Stimulated activated CD8-positive, alpha-beta memory T cell treated with anti-CD3 and anti-CD28 coated beads, Interleukin-7, amount 100 ng/mL, for 4 hours (primary cell): ENCODE measurements around the gene UIMC1.
A peak's percentile ranks its signal among the peaks of the same experiment; 100 is the strongest.
"Not testable (repeated sequence)": the region's sequence is repeated elsewhere in the genome, so short reads cannot be mapped to it uniquely, and the experiment has no call there.

Experiments
- DNase-seq, 2 donors: peaks; one replicate each; pipeline ENCODE4 v3.0.0-alpha.2; 2020; ENCODE audit warnings: low read depth in 2 of 2

The UIMC1 gene

DNA sequence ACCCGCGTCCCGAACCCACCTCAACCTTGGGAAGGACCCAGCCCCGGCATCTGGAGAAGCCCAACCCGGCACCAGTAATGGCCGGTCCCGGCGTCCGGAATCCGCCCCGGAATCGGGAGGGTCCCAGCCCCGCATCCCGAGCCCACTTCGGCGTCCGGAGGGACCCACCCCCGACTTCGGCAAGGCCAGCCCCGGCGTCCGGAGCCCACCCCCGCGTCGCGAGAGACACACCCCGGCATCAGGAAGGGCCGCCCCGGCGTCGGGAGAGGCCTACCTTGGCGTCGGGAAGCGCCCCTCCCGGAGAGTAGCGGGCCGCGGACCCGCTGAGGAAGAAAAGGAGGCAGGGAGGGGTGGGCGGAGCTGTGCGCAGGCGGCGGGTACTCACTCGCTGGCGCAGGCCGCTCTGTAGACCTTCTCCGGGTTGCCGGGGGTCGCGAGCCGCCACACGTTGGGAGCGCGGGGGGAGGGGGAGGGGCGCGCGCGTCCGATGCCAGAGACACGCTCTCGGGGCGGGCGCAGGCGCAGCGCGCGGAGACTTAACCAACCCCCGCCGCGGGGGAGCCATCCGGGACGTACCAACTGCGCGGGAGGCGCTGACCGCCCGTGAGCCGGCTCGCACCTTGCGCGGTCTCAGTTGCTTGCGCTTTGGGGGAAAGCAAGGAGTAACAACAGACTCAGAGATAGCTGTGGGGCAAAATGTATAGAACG, at the start of gene UIMC1:
UIMC1 (minus strand) TSS at position 515 of the 708 bp plus-strand sequence. CDS start 24,164 bp downstream, outside the sequence.
- peak; percentile 82 to 89 for DNase-seq

DNA sequence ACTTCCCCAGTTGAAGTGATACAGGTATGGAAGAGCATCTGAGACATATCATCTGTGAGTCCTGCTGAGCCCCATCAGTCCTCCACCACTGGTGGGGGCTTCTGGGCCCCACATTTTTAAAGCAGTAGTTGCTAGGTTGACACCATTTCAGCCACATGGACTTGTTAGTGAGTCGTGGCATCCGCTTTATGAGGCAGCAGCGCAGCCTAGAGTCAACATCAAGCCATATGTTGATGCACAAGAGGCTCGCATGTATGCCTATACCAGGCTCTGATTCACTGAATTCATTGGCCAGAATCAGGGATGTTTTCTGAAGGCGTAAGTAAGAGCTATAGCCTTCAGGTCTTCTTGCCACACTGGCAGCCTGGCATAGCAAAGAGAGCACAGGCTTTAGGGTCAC, 42.7 kb upstream of the UIMC1 start:
- no peak for DNase-seq

DNA sequence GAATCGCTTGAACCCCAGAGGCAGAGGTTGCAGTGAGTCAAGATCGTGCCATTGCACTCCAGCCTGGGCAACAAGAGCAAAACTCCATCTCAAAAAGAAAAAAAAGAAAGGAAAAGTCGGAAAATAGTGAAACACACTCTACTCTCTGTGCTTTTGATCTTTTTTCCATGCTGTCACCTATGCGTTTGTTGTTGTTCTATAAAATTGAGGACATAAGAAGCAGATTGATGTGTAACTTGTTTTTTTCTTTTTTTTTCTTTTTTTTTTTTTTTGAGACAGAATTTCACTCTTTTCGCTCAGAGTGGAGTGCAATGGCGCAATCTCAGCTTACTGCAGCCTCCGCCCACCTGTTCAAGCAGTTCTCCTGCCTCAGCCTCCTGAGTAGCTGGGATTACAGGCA, 42.0 kb upstream of the UIMC1 start:
- not testable (repeated sequence) for DNase-seq

DNA sequence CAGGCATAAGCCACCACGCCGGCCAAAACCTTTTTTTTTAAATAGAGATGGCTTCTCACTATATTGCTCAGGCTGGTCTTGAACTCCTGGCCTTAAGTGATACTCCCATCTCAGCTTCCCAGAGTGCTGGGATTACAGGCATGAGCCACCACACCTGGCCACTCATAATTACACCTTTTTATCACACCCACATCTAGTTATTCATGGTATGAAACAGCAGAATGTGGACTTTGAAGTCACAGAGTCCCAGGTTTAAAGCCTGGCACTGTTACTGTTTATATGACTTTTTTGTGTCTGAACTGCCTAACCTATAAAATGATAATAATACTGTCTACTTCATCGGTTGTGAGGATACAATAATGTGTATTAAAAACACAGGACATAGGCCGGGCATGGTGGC, 39.1 kb upstream of the UIMC1 start:
- DNase-seq, result no peak

DNA sequence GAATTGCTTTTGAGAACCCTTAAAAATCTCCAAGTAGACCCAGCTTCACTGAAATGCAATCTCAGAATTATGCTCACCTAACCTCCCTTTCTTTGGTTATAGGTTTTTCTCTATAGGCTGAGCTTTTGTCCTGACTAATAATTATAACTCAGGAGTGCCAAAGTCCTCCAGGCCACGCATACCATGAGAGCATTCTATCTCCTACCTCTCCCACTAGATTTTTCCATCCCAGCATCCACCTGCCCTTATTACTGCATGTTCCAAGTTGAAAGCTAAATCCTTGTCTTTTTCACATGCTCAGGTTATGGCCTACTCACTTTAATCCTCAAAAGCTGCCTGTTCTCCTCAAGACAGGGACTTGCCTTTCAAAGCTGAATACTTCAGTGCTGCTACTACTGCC, 38.1 kb upstream of the UIMC1 start:
- no peak for DNase-seq

DNA sequence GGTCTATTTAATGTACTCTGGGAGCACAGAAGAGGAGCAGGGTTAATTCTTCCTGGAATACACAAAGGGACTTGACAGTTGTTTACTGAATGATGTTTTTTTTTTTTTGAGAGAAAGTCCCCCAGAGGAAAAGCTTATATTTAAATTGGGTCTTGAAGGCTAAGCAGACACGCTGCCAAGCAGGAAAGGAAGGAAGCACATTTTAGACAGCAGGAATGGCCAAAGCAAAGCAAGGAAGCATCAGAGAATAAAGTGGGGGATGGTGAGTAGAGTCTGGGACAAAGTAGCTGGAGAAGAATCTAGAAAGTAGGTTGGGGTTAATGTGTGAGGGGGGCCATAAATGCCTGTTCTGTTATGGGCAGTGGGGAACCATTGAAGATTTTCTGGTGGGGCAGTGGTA, 37.4 kb upstream of the UIMC1 start:
- no peak for DNase-seq

DNA sequence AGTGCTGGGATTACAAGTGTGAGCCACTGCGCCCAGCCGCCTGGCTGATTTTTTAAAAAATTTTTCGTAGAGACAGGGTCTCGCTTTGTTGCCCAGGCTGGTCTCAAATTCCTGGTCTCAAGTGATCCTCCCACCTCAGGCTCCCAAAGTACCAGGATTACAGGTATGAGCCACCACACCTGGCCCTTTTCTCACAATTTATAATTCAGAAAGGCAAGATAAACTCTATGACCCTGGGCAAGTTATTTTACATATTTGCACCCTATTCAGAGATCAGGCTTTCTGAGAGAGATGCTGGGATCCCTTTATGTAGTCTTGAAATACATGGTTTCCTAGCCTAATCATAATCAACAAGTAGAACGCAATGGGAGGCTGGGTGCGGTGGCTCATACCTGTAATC, 36.5 kb upstream of the UIMC1 start:
- no peak for DNase-seq

DNA sequence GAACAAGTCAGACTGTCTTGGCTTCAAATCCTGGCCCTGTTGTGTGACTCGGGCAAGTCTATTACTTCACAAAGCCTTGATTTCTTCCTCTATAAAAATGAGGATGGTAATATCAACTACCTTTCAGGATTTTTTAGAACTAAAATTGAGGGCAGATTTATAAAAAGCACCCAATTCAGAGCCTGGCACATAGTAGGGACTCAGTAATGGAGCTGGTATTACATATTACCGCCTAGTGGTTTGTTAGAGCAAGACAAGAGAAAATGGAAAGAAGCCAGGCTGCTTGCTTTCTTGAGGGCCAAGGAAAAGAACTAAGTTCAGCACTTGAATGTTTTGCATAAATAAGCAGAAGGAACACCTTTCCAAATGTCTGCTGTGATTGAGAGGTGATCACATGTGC, 35.4 kb upstream of the UIMC1 start:
- no peak for DNase-seq

DNA sequence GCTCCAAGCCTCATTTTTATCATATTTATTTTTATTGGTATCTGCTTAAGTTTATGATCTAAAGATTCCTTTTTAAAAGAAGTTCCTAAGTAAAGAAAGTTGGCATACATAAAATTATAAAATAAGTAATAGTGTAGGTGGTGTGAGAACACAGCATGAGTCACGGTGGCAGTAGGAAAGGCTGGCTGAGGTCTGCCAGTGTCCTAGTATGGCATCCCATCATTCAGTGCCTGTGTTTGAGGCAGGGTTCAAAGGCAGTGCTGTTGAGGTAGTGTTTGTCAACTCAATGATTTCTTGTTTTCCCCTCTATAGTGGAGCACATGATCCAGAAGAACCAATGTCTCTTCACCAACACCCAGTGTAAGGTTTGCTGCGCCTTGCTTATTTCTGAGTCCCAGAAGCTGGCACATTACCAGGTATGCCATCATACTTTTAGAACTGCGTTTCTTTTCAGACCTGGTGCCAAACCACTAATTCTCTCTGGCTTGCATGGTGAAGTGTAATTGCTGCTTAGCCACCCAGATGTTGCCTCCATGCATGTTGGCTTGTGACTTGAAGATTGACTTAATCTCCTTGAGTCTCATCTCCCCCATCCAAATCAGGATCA, 34.3 kb upstream of the UIMC1 start:
- no peak for DNase-seq

DNA sequence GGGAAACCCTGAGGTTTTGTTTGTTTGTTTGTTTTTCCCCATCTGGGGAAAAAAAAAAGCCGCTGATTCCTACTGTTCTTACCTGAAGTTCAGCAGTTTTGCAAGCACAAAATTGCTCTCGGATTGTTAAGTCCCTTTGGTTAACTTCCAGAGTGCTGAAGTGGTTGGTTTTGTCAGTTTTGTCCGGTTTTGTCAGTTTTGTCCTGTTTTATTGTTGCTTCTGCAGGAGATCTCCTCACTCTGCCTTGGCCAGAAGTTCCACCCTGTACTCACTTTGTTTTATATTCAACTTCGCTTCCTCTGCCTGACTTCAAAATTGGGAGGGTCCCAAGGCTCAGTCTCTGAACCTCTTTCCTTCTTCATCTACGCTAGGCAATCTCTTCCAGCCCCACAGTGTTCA, 30.3 kb upstream of the UIMC1 start:
- no peak for DNase-seq

DNA sequence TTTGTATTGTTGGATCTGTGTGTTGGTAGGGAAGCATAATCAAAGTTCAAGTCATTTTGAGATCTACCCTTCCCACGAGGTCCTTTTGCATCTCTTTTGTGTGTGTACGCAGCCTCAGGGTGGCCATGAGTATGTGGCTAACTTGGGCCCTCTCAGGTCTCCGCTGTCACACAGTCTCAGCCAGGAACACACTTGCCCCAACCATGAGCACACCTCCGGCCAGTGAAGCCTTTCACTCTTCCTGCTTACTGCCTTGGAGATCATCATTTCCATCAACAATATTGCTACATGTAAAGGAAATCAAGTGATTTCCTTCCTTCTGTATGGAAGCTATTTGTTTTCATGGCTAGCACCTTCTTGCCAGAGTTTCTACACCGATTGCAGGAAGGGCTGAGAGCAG, 29.9 kb upstream of the UIMC1 start:
- no peak for DNase-seq

DNA sequence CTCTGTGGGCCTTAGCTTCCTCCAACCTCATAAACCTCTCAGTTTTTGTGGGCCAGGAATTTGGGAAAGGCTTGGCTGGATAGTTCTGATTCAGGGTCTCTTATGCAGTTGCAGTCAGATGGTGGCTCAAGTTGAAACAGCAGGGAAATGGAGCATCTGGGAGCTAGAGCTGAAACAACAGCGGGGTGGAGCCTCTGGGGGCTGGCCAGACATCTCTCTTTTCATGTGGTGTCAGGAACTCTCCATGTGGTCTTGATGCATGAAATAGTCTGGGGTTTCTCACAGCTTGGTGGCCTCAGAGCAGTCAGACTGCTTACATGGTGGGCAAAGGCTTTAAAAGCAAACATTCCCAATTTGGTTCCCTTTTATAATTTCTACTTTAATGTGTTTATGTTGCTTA, 29.4 kb upstream of the UIMC1 start:
- no peak for DNase-seq

DNA sequence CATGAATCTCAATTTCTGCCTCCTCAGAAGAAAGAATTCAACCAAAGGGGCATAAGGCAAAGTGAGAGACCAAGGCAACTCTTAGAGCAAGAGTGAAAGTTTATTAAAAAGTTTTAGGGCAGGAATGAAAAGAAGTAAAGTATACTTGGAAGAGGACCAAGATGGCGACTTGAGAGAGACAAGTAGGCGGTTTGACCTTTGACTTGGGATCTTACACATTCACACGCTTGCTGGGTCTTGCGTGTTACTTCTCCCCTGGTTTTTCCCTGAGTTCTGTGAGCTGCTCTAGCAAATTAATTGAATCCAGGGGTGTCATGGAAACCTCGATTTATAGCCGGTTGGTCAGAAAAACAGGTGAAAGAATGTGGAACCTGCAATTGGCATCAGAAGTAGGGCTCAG, 22.9 kb upstream of the UIMC1 start:
- no peak for DNase-seq

DNA sequence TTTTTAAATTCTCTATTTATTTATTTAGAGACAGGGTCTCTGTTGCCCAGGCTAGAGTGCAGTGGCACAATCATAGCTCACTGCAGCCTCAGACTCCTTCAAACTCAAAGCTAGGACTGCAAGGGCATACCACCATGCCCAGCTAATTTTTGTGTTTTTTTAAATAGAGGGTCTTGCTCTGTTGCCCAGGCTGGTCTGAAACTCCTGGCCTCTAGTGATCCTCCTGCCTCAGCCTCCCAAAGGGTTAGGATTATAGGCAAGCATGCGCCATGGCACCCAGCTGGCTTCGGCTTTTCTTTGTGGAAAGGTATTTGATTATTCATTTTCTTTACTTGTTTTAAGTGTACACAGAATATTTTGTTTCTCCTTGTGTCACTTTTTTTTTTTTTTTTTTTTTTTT, 21.1 kb upstream of the UIMC1 start:
- DNase-seq, result no peak

DNA sequence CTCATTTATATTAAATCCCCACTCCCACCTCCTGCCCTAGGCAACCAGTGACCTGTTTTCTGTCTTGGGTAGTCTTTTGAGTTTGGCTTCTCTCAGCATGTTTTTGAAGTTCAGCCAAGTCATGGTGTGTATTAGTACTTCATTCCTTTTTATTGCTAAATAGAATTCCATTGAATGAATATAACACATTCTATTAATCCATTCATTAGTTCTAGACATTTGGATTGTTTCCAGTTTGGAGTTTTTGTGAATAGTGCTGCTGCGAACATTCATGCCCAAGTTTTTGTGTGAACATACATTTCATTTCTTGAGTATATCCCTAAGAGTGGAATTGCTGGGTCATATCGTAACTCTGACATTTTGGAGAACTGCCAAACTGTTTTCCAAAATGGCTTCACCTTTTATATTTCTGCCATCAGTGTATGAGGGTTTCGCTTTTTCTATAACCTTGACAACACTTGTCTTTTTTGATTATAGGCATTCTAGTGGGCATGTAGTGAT, 18.6 kb upstream of the UIMC1 start:
- no peak for DNase-seq

DNA sequence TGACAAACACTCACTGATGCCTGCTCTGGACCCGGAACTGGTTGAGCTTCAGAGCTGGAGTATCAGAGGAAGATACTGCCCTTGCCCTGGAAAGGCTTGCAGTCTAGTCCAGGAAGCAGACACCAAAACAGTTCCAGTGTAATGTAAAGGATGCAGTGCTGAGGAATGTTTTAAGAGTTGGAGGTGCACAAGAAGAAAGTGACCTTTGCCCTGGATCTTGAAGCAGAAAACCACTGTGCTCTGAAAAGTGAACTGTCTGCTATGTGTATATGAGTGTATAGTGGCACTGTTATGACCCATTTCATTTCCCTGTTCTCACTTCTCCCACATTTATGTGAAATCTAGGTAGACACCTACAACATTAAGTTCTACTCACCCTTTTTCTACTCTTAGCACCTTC, 18.0 kb upstream of the UIMC1 start:
- no peak for DNase-seq

DNA sequence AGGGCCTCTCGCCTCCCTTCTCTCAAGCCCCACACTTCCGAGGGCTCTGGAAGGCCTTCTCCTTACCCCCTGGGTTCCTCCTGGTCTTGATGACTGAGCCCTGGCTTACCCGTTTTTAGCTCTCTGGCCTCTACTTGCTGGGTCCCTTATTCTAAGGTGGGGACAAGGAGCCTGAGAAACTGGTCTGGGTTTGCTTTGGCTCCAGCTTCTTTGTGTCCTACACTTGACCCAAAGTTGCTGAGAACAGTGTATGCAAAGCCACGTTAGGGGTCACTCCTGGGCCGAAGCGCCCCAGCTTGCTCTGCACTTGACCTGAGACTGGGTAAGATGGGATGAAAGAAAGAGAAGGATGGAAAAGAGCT, 16.7 kb upstream of the UIMC1 start:
- no peak for DNase-seq

DNA sequence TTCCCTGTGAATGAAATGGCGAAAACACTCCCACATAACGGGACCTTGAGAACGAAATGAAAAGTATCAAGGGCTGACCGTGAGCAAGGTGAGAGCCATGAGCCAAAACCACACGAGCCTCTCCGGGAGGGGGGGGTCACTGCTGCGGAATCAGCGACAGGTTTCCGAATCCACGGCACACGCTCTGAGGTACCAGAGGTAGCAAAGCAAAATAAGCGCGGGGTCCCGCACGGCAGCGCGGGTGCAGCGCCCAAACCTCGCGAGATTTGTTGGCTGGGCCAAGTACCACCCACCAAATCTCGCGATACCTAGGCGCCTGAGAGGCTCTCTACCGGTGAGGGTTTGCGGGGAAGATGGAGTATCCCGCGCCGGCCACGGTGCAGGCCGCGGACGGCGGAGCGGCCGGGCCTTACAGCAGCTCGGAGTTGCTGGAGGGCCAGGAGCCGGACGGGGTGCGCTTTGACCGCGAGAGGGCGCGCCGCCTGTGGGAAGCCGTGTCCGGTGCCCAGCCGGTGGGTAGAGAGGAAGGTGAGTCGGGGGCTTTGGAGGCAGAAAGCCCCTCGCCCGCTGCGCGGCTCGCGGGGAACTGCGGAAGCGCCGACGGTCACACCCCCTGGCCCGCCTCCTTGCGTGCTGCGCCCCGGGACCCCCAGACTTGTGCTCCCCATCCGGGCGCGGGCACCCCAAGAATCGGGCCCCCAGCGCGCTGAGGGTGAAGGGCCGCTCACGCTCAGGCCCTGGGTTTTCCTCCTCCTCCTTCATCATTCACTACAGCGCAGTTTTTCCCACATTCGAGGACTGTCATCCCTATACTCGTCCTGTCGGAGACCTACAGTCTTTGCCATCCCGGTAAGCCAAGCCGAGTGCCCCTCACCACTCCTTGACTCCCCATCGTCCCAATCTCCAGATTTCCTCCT, 16.1 kb upstream of the UIMC1 start, which contains the start of gene ZNF346:
ZNF346 (plus strand) TSS at position 311 of the 917 bp plus-strand sequence; CDS start at position 354, 43 bp downstream.
- peak; percentile 81 to 86 for DNase-seq

DNA sequence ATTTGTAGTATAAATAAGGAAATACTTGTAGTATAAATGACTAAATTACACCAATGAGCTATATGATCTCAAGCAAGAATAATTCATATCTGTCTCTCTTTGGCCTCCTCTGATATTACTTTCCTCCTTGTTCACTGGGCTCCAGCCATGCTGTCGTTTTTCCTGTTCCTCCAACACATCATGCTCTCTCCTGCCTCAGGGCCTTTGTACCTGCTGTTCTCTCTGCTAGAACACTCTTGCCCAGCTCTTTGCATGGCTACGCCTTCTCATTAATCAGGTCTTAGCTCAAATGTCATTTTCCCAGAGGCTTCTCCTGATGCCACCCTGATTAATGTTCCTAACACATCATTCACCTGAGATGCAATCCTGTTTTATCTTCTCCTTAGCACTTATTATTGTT, 13.5 kb upstream of the UIMC1 start:
- no peak for DNase-seq

DNA sequence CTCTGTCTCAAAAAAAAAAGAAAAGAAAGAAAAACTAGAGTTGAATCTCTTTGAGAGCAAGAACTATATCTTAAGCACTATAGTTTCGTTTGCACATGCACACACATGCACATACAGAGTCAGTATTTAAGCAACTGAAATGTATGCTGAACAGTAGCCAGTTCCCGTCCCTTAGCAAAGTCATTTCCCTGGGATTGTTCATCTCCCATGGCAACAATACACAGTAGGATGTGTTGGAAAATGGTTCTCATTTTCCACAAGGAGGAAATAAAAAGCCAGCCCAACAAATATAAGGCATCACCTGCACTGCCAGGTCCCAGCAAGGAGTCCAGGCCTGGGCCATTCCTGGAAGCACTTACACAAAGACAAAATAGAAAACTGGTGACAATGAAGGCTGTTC, 11.8 kb upstream of the UIMC1 start:
- DNase-seq, result no peak

DNA sequence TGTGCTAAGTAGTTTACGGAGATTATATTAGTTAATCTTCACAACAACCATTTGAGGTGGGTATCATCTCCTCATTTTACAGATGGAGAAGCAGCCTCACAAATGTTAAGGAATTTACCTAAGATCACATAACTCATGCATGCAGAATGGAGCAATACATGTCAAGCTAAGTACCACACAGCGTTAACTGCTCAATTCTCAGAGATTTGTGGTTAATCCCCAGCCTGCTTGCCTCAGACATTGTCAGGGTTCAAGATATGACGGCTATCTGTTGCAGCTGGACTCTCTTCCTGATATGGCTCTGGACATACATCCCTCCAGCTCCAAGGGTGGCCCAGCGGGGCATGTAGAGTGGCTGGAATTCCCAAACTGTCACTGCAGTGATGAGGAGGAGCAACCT, 8.6 kb upstream of the UIMC1 start:
- no peak for DNase-seq

DNA sequence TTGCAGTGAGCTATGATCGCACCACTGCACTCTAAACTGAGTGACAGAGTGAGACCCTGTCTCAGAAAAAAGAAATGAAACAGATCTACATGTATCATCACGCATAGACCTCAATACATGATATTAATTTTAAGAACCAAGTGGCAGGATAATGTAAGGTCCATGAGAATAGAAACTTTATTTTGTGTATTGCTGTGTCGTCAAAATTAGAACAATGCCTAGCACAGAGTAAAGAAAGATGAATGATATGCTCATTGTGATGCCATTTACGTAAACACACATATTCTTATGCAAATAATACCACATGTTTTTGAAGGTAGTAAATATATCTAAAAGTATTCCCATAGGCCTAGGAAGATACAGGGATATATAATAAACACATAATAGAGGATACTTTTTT, 3.6 kb upstream of the UIMC1 start:
- DNase-seq, result no peak

DNA sequence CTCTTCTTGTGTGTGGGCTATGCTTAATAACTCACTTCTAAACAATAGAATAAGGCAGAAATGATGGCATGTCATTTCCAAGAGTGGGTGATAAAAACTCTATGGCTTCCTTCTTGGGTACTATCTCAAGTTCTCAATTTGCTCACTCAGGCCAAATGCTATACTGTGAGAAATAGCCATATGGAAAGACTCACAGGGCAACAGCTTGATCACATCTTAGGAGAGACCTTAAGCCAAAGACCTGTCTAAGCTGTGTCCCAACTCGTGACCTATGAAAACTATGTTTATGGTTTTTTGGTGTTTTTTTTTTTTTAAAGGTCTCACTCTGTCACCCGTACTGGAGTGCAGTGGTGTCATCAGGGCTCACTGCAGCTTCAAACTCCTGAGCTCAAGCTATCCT, 2.1 kb upstream of the UIMC1 start:
- no peak for DNase-seq
